GM19463 (cell line): ENCODE results near the gene HMGN1.
"Not testable (repeated sequence)": the region's sequence is repeated elsewhere in the genome, so short reads cannot be mapped to it uniquely, and the experiment has no call there.

Experiments
- ATAC-seq: cut with Tn5 transposase; IDR thresholded peaks from one replicate; pipeline ENCODE4 v1.9.1; 2021; ENCODE audit warnings: mild to moderate bottlenecking, moderate library complexity; ENCODE audit not compliant: unreplicated experiment

The HMGN1 gene

DNA sequence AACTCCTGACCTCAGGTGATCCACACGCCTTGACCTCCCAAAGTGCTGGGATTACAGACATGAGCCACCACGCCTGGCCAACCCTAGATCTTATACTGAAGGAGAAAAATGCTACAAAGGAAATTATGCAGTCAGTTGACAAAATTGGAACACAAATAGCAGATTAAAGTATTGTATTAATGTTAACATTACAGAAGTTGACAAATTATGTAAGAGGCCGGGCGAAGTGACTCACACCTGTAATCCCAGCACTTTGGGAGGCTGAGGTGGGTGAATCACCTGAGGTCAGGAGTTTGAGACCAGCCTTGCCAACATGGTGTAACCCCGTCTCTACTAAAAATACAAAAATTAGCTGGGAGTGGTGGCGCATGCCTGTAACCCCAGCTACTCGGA, 21.0 kb upstream of the HMGN1 start:
- ATAC-seq = not testable (repeated sequence)

DNA sequence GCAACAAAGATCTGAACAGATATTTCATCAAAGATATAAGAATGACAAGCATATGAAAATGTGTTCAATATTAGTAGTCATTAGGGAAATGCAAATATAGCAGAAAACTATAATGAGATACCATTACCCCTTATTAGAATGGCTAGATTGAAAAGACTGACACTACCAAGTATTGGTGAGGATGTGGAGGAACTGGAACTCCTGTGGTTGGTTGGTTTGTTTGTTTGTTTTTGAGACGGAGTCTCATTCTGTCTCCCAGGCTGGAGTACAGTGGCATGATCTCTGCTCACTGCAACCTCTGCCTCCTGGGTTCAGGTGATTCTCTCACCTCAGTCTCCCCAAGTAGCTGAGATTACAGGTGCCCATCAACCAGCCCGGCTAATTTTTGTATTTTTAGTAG, 18.9 kb upstream of the HMGN1 start:
- ATAC-seq = no peak

DNA sequence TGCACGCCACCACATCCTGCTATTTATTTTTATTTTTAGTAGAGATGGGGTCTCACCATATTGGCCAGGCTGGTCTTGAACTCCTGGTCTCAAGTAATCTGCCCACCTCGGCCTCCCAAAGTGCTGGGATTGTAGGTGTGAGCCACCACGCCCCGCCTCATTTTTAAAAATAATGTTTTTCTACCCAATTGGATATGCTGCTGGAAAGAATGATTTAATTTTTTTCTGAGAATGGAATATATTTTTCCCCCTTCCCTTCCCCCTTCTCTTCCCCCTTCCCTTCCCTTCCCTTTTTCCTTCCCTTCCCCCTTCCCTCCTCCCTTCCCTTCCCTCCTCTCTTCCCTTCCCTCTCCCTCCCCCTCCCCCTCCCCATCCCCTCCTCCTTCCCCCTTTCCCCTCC, 17.7 kb upstream of the HMGN1 start:
- no peak for ATAC-seq

DNA sequence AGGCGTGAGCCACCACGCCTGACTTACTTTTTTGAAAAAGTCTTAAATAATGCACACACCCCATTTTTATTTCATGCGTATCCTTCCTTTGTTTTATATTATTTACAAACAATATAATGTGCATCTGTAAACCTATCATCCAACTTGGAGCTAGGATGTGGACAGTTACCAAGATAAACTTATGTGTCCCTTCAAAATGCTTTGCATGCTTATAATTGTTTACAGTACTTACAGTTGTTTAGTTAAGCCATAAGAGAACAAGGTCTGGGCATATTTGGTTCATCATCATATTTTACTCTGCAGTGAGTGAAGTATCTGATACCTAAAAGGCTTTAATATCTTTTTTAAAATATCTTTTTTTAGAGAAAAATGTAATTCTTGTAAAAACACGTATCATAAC, 16.1 kb upstream of the HMGN1 start:
- ATAC-seq = no peak

DNA sequence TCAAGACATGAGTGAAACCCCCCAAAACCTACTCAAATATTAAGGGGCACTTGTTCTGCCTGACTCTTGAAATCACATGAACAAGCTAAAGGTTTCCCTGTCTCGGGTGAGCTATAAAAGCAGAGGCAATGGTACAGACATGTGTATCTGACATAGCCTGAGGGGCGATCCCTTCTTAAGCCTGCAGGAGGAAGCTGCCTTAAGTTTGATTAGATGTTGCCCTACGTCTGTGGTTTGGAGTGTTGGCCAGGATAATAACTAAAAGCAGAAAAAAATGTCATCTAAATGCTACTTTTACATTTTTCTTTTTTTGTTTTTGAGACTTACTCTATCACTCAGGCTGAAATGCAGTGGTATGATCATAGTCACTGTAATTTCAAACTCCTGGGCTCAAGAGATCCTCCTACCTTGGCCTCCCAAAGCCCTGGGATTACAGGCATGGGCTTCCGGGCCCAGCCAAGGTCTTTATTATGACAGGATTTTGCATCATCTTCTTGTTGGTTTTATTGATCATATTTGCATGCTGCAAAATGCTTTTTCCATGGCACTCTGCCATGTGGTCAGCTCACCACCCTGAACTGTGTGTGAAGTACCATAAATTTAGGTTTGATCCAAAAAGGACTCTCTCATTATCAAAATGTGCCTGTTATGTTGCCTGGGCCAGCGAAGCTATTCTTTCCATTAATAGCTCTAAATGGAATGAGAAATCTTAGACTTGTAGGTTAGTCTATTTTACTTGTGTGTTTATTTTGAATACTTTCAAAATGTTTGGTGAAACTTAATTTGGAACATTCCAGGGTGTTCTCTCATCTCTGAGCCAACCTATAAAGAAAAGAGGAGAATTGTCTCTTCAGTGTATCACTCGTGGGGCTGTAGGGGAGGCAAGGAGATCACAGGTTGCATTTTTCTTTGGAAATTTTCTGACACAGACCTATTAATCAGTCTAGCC, 15.0 kb upstream of the HMGN1 start:
- no peak for ATAC-seq

DNA sequence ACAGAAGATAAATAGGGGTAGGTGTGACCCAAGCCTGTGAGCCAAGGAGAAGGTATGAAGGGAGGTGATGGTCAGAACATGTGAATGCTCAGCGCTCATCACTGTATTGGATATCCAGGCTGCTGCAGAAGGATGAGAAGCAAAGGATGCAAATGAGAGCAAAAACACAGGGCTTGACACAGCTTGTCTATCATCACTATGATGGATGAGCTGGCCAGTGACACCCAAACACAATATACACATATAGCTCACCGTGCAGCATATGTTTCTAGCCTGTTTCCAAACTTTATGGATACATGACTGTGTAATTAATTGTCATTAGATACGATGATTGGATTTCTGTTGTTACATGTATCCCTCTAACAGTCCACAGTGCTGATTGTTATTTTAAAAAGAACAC, 13.8 kb upstream of the HMGN1 start:
- ATAC-seq = no peak

DNA sequence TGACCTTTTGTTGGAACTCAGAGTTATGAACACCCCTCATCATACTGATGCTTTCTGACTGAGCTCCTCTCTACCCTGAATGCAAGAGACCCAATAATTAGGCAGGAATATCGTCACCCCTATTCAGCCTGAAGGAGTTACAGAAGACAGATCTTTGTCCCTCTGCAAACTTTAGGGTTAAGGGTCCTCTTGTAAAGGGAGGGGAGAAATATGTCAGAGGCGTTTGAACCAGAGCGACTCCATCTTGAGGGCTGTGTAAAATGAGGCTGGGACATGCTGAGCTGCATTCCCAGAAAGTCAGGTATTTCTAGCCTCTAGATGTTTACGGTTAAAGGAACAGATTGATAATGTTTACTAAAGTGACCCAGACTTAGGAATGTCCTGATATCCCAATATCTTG, 10.5 kb upstream of the HMGN1 start:
- no peak for ATAC-seq

DNA sequence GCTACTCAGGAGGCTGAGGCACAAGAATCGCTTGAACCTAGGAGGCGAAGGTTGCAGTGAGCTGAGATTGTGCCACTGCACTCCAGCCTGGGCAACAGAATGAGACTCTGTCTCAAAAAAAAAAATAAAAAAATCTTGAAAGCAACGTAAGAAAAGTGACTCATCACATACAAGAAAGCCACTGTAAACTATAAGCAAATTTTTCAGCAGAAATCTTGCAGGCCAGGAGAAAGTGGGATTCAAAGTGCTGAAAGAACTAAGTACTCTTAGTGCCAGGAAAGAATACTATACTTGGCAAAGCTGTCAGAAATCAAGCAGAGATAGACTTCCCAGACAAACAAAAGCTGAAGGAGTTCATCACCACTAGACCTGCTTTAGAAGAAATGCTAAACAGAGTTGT, 4.4 kb upstream of the HMGN1 start:
- ATAC-seq = no peak

DNA sequence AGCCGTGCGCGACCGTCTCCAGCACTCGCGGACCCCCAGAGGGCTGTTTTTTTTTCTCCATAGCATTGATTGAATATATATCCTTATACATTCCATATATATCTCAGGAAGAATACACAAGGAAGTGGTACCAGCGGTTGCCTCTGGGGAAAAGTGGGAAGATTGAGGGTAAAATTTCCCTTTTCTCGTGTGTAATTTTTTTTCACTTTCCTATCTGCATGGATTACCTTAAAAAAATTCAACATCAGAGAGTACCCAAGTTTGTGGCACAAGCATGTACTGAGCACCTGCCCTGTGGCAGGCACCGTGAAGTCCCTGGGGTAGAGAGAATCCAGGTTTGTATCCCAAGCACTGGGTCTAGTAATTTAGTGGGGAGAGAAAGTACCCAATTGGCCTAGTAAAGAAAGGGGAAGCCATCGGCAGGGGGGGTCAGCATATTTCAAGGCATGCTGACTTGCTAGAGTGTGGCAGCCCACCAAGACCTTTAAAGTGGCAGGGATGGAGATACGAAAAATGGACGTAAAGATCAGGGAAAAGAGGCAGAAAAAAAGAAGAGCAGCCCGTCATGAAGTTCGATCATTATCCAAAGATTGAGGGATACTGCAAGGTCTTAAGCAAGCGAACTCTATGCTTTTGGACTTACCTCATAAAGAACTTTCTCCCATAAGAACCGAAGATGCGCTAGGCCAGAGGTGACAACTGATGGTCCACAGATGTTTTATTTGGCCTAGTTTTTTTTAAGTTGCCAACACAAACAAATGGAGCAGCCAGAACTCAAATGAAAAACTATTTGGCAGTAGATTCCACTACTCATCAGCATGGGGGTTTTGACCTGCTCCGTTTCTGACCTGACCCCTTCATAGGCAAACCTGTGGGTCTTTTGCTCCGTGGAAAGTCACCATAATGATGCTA, 1.5 kb upstream of the HMGN1 start:
- no peak for ATAC-seq

DNA sequence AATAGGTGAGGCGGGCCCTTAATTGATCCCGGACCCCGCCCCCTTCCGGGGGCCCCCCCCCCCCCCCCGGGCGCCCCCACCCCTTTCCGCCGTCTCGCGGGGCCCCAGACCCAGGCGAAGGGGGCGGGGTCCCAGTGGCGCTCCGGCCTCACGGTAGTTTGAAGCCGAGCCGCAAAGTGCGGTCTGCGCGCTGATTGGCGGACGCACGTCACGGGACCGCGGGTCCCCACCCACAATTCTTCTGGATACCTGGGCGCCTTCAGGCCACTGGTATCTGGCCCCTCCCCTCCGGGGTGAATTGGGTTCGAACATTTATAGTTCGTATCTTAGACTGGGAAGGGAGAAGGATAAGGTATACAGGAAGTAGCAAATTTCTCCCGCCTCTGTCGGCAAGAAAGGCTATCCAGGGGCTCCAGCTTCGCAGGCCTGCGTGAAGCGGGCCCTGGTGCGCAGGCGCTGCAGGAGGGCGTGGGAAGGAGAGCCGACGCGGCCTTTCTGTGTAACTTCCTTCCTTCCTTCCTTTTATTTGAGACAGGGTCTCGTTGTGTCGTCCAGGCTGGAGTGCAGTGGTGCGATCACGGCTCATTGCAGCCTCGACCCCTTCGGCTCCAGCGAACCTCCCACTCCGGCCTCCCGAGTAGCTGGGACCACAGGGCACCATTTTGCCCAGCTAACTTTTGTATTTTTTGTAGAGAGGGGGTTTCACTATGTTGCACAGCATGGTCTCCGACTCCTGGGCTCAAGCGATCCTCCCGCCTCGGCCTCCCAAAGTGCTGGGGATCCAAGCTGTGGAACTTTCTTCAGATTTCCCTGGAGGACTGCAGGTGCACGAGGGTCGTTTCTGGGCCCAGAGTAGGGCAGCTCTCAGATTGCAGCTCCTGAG, 564 bp upstream of the HMGN1 start:
- peak; percentile 85 for ATAC-seq

DNA sequence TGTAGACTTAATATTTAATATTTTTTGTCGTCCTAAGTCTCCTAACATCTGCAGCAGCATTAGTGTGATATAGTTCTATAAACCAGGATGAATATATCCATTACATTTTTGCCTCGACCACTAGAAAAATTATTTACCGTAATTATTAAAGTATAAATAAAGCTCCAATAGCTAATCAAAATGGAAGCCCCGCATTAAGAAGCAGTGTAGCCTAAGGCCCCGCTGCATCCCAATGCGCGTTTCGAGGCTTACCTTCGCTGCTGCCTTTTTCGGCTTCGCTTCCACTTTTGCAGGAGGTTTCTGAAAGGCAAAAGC, 891 bp downstream of the HMGN1 start:
- ATAC-seq = no peak

DNA sequence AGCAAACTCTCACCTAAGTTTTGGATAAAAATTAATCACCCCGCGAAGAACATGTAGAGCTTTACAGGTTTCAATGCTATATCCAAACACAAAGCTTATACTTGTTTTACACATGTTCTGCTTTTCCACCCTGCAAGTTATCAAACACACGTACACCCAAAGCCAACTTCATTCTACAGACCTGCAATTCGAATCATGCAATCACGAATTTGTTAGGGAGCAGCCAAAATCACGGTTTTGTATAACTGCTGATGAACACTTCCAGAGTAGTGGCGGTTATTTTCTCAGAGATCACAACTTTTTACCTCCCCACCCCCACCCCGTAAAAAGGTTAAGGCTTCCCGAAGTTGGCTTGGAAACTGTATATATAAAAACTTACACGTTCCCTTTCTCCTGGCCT, 1.4 kb downstream of the HMGN1 start:
- no peak for ATAC-seq

DNA sequence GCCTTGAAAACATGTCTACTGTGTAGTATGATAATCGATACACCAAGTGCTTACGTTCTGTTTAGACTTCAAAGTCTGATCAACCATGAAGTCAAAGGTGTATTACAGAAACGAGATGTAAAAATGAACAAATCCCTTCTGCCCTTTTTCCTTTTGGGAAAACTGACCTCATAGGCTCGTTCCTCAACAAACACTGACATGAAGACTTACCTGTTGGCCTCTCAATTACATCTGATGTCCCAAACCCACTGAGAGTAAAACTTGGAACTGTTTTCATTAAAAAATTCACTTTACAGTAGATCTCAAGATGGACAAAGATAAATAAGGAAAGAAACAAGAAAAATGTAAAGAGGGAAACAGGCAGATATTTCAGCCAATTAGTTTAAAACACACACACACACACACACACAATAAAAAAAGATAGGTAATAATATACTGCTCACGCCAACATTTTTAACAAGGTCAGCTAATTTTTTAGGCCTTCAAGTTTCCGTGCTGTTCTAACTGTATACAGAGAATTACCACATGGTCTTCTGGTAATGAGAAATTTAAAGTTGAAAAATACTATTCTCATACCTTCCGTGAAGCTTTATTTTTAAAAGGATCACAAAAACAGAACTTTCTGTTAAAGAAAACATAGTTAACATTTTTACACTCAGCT, 2.1 kb downstream of the HMGN1 start:
- ATAC-seq = no peak

DNA sequence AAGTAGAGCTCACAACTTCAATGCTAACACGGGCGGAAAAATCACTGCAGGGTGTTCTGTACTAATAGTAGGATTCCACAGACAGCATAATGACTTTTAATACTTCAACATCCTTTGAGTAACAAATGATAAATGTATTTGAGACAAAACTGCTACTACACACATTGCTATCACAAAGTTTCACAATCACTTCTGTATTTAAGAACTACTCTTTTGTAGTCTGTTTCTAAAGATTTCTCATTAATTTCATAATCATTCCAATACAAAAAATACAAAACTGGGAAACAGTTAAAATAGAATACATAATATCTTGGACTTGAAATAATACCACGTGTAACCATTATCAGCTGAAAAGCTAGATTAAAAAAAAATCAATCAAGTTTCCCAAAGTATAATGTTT, 2.7 kb downstream of the HMGN1 start:
- ATAC-seq = no peak

DNA sequence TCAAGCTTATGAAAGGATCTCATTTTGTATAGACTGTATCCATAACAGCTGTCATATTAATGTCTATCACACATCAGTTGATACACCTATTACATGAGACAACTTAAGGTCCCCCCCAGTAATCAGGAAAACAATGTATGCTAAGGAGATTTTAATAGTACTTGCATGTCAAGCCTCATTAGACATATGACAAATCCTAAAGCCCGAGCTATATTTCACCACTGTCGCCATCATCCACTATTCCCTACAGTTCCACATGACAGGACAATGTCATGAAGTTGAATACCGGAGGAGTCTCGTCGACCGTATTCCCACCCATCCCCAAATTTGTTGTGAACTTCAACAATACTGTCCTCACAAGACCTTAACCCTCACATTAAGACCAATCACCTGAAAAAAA, 3.4 kb downstream of the HMGN1 start:
- no peak for ATAC-seq

DNA sequence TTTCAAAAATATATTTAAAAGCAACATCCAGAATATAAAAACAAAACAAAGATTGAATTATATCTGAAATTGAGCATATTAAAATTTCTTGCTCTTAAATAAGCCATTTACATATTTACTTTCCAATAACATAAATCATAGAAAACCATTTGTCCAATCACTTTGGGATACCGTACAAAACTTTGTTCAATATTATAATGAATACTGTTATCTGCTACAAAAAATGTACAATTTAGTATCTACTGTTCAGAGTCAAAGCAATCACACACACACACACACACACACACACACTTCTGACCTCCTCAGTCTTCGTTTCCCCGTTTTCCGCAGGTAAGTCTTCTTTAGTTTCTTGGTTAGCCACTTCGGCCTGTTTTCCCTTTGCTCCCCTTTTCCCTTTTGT, 4.0 kb downstream of the HMGN1 start:
- no peak for ATAC-seq

DNA sequence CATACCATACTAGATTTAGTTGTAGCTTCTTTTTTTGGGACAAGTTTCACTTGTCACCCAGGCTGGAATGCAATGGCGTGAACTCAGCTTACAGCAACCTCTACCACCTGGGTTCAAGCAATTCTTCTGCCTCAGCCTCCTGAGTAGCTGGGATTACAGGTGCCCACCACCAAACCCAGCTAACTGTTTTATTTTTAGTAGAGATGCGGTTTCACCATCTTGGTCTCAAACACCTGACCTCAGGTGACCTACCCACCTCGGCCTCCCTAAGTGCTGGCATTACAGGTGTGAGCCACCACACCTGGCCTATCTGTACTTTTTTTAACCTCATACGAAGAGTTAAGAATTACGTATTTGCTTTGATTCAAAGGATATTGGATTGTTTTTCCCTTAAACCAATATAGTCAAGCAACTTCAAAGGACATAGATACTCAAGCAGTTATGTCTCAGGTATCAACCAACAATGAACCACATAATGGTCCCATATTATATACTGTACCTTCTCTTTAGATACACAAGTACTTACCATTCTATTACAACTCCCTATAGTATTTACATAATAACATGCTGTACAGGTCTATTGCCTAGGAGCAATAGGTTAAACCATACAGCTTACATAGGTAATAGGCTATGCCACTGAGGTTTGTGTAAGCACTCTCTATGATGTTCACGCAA, 7.5 kb downstream of the HMGN1 start:
- no peak for ATAC-seq

DNA sequence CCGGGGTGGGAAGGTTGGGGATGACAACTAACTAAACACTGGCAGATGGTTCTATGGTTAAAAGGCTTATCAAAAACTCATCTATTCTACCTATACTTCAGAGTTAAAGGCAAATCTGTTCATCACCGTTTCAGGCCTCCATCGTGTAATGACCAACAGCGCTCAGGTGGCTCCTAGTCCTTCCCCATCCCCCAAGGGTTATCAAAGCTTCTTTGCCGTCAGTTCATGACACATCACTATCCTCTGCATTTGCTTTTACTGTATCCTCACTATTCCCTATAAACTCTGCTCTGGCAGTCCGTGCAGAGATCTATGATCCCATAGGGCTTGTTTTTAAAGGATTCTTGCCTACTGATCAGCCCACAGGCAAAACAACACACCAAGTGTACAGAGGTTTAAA, 8.2 kb downstream of the HMGN1 start:
- ATAC-seq = no peak

DNA sequence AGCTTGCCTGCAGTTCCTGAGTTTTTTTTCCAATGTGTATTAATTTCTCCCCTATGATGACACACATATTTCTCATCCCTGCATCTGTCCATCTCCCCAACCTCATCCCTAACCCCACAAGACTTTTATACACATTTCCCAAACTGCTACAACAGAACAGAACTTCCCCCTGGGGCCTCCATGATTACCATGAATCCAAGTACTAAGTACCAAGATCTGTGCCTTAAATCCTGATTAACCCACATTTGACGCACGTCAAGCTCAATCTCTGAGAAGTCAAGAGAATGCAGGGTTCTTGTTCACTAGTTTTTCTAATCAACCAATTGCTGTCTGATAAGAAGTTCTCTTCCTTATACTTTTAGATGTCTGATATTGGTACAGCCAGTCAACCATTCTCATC, 9.7 kb downstream of the HMGN1 start:
- no peak for ATAC-seq

DNA sequence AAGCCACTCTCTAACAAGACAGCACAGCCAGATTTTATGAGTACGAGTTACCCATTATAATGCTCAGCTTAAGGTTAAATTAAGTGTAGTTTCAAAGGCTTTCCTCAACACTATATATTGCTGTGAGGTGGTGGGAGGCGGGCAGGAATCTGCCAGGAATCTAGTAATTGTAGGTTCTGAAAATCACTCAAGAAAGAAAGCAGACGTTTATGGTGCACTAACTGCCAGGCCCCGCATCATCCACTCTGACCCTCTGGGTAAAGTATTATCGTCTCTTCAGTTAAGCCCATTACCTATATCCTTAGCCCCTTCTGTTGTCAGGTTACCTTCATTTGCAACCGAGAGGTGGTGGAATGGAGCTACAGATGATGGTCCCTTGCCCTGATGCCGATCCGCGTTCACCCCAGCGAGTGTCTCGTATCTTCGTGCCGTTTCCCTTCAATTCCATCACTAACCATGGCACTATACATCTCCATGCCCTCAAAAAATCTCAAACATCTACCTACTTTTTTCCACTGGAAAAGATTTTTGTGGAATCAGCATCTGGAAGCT, 12.4 kb downstream of the HMGN1 start:
- ATAC-seq = no peak
